BLaER1 (cell line): ENCODE results near the gene CDKN1B.

ENCODE experiments used
- H3K27ac ChIP-seq: shearing (Covaris generic); formaldehyde crosslinking; 2 replicates; pipeline ENCODE4 v1.8.1; 2022
- H3K27me3 ChIP-seq: shearing (Covaris generic); formaldehyde crosslinking; 2 replicates; pipeline ENCODE4 v1.8.1; 2022
- H3K36me3 ChIP-seq: shearing (Covaris generic); formaldehyde crosslinking; 2 replicates; pipeline ENCODE4 v1.8.1; 2022
- H3K4me1 ChIP-seq: shearing (Covaris generic); formaldehyde crosslinking; 2 replicates; pipeline ENCODE4 v1.8.1; 2022
- H3K4me2 ChIP-seq: shearing (Covaris generic); formaldehyde crosslinking; 2 replicates; pipeline ENCODE4 v1.8.1; 2022
- H3K4me3 ChIP-seq: shearing (Covaris generic); formaldehyde crosslinking; 2 replicates; pipeline ENCODE4 v1.8.1; 2022
- H3K9ac ChIP-seq: shearing (Covaris generic); formaldehyde crosslinking; 2 replicates; pipeline ENCODE4 v1.8.1; 2022
- H3K9me3 ChIP-seq: shearing (Covaris generic); formaldehyde crosslinking; 2 replicates; pipeline ENCODE4 v1.8.1; 2022
- H4K20me1 ChIP-seq: shearing (Covaris generic); formaldehyde crosslinking; 2 replicates; pipeline ENCODE4 v1.8.1; 2022
- Cebpa-rat ChIP-seq: shearing (Covaris generic); IDR thresholded peaks from 2 replicates; pipeline ENCODE4 v1.8.1; 2022

CDKN1B gene

GRCh38 chr12:12717586-12718380, 615 bp downstream of the CDKN1B start:
- Histone ChIP-seq H3K4me1 (peaks cover 40% of the 10 kb centered on the region), H3K4me2 (peak overlapping the region; percentile 95), H3K9ac (peak overlapping the region; percentile 100), H3K36me3 (peaks cover 34% of the 10 kb centered on the region), H3K27me3 (no peaks in the 10 kb centered on the region), H3K4me3 (peak overlapping the region; percentile 96), H3K27ac (peak overlapping the region; percentile 100), H3K9me3 (no peaks in the 10 kb centered on the region), H4K20me1 (peaks cover 33% of the 10 kb centered on the region)
- no peak for TF ChIP-seq Cebpa-rat

GRCh38 chr12:12718381-12718759, 1.2 kb downstream of the CDKN1B start:
- H4K20me1 ChIP-seq, result peaks cover 33% of the 10 kb centered on the region
- H3K9ac ChIP-seq, result peak overlapping the region; percentile 100
- H3K36me3 ChIP-seq, result peaks cover 34% of the 10 kb centered on the region
- peak overlapping the region; percentile 95 for H3K4me2 ChIP-seq
- H3K4me3 ChIP-seq, result peak overlapping the region; percentile 96
- H3K27ac ChIP-seq, result peak overlapping the region; percentile 100
- H3K9me3 ChIP-seq, result no peaks in the 10 kb centered on the region
- peaks cover 34% of the 10 kb centered on the region for H3K4me1 ChIP-seq
- H3K27me3 ChIP-seq, result no peaks in the 10 kb centered on the region
- no peak for TF ChIP-seq Cebpa-rat

- peak overlapping the region; percentile 95 for H3K4me2 ChIP-seq
- TF ChIP-seq Cebpa-rat, result no peak
- peak overlapping the region; percentile 100 for H3K9ac ChIP-seq
- H3K4me1 ChIP-seq, result peaks cover 29% of the 10 kb centered on the region
- peaks cover 34% of the 10 kb centered on the region for H3K36me3 ChIP-seq
- H3K27ac ChIP-seq, result peak overlapping the region; percentile 100
- H3K9me3 ChIP-seq, result no peaks in the 10 kb centered on the region
- peak overlapping the region; percentile 96 for H3K4me3 ChIP-seq
- no peaks in the 10 kb centered on the region for H3K27me3 ChIP-seq
- H4K20me1 ChIP-seq, result peaks cover 33% of the 10 kb centered on the region
Measured at GRCh38 chr12:12718853-12719252, 1.7 kb downstream of the CDKN1B start.

- peaks cover 33% of the 10 kb centered on the region for H4K20me1 ChIP-seq
- TF ChIP-seq Cebpa-rat, result no peak
- H3K4me3 ChIP-seq, result peak overlapping the region; percentile 96
- H3K27ac ChIP-seq, result peak overlapping the region; percentile 100
- peaks cover 34% of the 10 kb centered on the region for H3K36me3 ChIP-seq
- H3K9ac ChIP-seq, result peak overlapping the region; percentile 100
- no peaks in the 10 kb centered on the region for H3K9me3 ChIP-seq
- no peaks in the 10 kb centered on the region for H3K27me3 ChIP-seq
- H3K4me2 ChIP-seq, result peak overlapping the region; percentile 95
- H3K4me1 ChIP-seq, result peaks cover 22% of the 10 kb centered on the region
Measured at GRCh38 chr12:12719496-12719895, 2.3 kb downstream of the CDKN1B start.

- Histone ChIP-seq H3K4me3 (peak overlapping the region; percentile 96), H3K36me3 (peaks cover 34% of the 10 kb centered on the region), H3K4me2 (peak overlapping the region; percentile 95), H3K4me1 (peaks cover 17% of the 10 kb centered on the region), H3K27me3 (no peaks in the 10 kb centered on the region), H3K9ac (peak overlapping the region; percentile 100), H3K27ac (peak overlapping the region; percentile 100), H3K9me3 (no peaks in the 10 kb centered on the region), H4K20me1 (peaks cover 33% of the 10 kb centered on the region)
- no peak for TF ChIP-seq Cebpa-rat
Measured at GRCh38 chr12:12720052-12720451, 2.9 kb downstream of the CDKN1B start.

- Histone ChIP-seq H3K9me3 (no peaks in the 10 kb centered on the region), H3K27ac (peak overlapping the region; percentile 100), H3K4me1 (peaks cover 14% of the 10 kb centered on the region), H3K4me3 (peak overlapping the region; percentile 96), H3K9ac (peak overlapping the region; percentile 100), H3K27me3 (no peaks in the 10 kb centered on the region), H3K4me2 (peak overlapping the region; percentile 95), H3K36me3 (peaks cover 34% of the 10 kb centered on the region), H4K20me1 (peaks cover 33% of the 10 kb centered on the region)
- TF ChIP-seq Cebpa-rat, result no peak
Measured at GRCh38 chr12:12720672-12721161, 3.5 kb downstream of the CDKN1B start.

GRCh38 chr12:12721176-12721751, 4.1 kb downstream of the CDKN1B start:
- Histone ChIP-seq H3K36me3 (peaks cover 34% of the 10 kb centered on the region), H3K4me2 (peak overlapping the region; percentile 95), H3K9ac (peak overlapping the region; percentile 100), H3K4me1 (peaks cover 14% of the 10 kb centered on the region), H3K9me3 (no peaks in the 10 kb centered on the region), H3K4me3 (peak overlapping the region; percentile 96), H3K27me3 (no peaks in the 10 kb centered on the region), H4K20me1 (peaks cover 33% of the 10 kb centered on the region), H3K27ac (peak overlapping the region; percentile 100)
- no peak for TF ChIP-seq Cebpa-rat

GRCh38 chr12:12721814-12722434, 4.8 kb downstream of the CDKN1B start:
- Histone ChIP-seq H3K4me2 (peak overlapping the region; percentile 95), H3K9me3 (no peaks in the 10 kb centered on the region), H3K4me3 (peak overlapping the region; percentile 96), H3K9ac (peak overlapping the region; percentile 100), H3K27me3 (no peaks in the 10 kb centered on the region), H3K36me3 (peaks cover 34% of the 10 kb centered on the region), H3K4me1 (peaks cover 17% of the 10 kb centered on the region), H4K20me1 (peaks cover 33% of the 10 kb centered on the region), H3K27ac (peak overlapping the region; percentile 100)
- TF ChIP-seq Cebpa-rat, result no peak

GRCh38 chr12:12722435-12723148, 5.4 kb downstream of the CDKN1B start:
- H3K27me3 ChIP-seq, result no peaks in the 10 kb centered on the region
- peak overlapping the region; percentile 96 for H3K4me3 ChIP-seq

More at GRCh38 chr12:12722435-12723148, 5.4 kb downstream of the CDKN1B start:
- TF ChIP-seq Cebpa-rat, result no peak
- H3K9ac ChIP-seq, result peak overlapping the region; percentile 100
- no peaks in the 10 kb centered on the region for H3K9me3 ChIP-seq
- peaks cover 24% of the 10 kb centered on the region for H3K4me1 ChIP-seq
- H3K4me2 ChIP-seq, result peak overlapping the region; percentile 95
- peaks cover 35% of the 10 kb centered on the region for H3K36me3 ChIP-seq
- peak overlapping the region; percentile 100 for H3K27ac ChIP-seq
- H4K20me1 ChIP-seq, result peaks cover 32% of the 10 kb centered on the region
